Esophagus muscularis mucosa (tissue), 4 donors: ENCODE results near the gene GPR62. TPM values are rescaled to one million over a fixed set of nuclear protein-coding genes. Genes with fewer than 3 reads are reported as not detected.

Experiments used
- DNase-seq: peaks from one replicate; pipeline ENCODE4 v3.0.0-alpha.2; 2017; ENCODE audit errors: extremely low spot score
- H3K27ac ChIP-seq, 4 donors: fragments of 200-600 bp; sonication (generic); replicated peaks in 1 of 4; 1 replicate in 3 of 4; 2 replicates in 1 of 4; pipeline ENCODE4 v1.5.1; 2016 to 2019; ENCODE audit warnings: mild to moderate bottlenecking in 1 of 4
- H3K27me3 ChIP-seq, 4 donors: fragments of 200-600 bp; sonication (generic); one replicate each; pipeline versions ENCODE4 v1.5.1 to v1.6.0; 2016 to 2019
- H3K36me3 ChIP-seq, 4 donors: fragments of 200-600 bp; sonication (generic); one replicate each; pipeline ENCODE4 v1.5.1; 2016 to 2019
- H3K4me1 ChIP-seq, 4 donors: fragments of 200-600 bp; sonication (generic); one replicate each; pipeline ENCODE4 v1.5.1; 2016 to 2019
- H3K4me3 ChIP-seq, 4 donors: fragments of 200-600 bp; sonication (generic); 1 replicate in 2 of 4; 2 replicates in 2 of 4; pipeline ENCODE4 v1.5.1; 2016 to 2019; ENCODE audit warnings: mild to moderate bottlenecking in 4 of 4, moderate library complexity in 1 of 4
- H3K9me3 ChIP-seq, 4 donors: fragments of 200-600 bp; sonication (generic); 1 replicate in 3 of 4; 2 replicates in 1 of 4; pipeline ENCODE4 v1.5.1; 2016 to 2019
- EP300 ChIP-seq: sonication (generic); formaldehyde crosslinking; IDR thresholded peaks from one replicate; pipeline ENCODE4 v1.6.1; 2017; ENCODE audit warnings: antibody characterized with exemption
- POLR2A ChIP-seq: fragments of 450-650 bp; IDR thresholded peaks from one replicate; pipeline ENCODE4 v1.6.1; 2017; ENCODE audit warnings: antibody characterized with exemption, moderate library complexity, mild to moderate bottlenecking, low read depth
- POLR2AphosphoS5 ChIP-seq, 2 donors: sonication (generic); formaldehyde crosslinking; IDR thresholded peaks; one replicate each; pipeline ENCODE4 v1.6.1; 2017; ENCODE audit warnings: antibody characterized with exemption in 2 of 2
- WGBS: methylation state at CpG from one replicate; pipeline ENCODE4 v1.1.5; 2018; 5-methylcytosine and 5-hydroxymethylcytosine counted together
- intact Hi-C: fragments of 100-400 bp; cut with DNase I; formaldehyde crosslinking; loops from one replicate; pipeline ENCODE4 v1.15.1; 2023
- total RNA-seq, 4 donors: library from RNA; depleted of rRNA; stranded (reverse); fragments of >200 nt; gene quantifications; one replicate each; pipeline versions ENCODE4 v1.1.0 to v1.2.1, GENCODE V29; 2016
- TF ChIP-seq, protein P1 (sequence below), 3 experiments: fragments of 200-600 bp in 2 of 3; fragments of 450-650 bp in 1 of 3; sonication (generic) in 2 of 3; IDR thresholded peaks; one replicate each; pipeline ENCODE4 v1.5.1; 2017 to 2019; ENCODE audit warnings: antibody characterized with exemption in 3 of 3, mild to moderate bottlenecking in 2 of 3, moderate library complexity in 1 of 3

Gene GPR62
- total RNA-seq, 4 donors from 2014 or later = 0.11 to 0.42 (median 0.18) TPM

DNA sequence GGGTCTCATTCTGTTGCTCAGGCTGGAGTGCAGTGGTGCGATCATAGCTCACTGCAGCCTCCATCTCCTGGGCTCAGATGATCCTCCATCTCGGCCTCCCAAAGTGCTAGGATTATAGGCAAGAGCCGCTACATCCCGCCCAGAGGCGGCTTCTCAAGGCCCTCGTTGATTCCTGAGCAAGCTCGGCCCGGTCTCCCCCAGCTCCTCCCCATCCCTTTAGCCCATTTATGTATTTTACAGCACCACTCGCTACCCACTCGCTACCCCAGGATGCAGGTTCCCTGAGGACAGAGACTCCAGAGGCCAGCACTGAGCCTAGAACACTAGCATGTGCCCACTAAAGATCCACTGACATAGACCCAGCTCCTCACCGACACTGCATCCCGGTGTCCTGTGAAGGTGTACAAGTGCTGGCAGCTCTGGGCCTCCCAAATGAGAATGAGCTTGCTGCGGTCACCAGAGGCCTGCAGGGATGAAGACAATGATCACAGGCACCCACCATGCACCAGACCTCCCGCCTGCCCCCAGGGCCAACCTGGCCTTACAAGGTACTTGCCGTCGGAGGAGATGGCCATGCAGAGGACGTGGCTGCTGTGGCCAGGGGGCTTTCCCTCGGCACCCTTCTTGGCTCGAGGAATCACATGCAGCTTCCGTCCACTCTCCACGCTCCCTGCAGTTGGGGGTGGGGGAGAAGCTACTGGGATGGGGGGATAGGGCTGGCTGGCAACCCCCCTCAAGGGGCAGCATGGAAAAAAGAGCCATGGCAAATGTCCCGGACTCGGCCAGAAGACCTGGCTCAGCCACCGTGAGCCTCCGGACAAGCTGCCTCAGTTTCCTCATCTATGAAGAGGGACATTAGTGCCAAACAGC, 19.1 kb upstream of the GPR62 start:
- WGBS = 96% methylated on average over 17 of the region's 25 CpGs
- H3K4me3 ChIP-seq = no peak overlapping the region
- intact Hi-C loops = no loop called here
- peaks cover 13 to 25% (median 14%) of the 10 kb centered on the region in 4 donors for H3K4me1 ChIP-seq
- TF ChIP-seq POLR2A = no peak
- TF ChIP-seq, protein P1, sequence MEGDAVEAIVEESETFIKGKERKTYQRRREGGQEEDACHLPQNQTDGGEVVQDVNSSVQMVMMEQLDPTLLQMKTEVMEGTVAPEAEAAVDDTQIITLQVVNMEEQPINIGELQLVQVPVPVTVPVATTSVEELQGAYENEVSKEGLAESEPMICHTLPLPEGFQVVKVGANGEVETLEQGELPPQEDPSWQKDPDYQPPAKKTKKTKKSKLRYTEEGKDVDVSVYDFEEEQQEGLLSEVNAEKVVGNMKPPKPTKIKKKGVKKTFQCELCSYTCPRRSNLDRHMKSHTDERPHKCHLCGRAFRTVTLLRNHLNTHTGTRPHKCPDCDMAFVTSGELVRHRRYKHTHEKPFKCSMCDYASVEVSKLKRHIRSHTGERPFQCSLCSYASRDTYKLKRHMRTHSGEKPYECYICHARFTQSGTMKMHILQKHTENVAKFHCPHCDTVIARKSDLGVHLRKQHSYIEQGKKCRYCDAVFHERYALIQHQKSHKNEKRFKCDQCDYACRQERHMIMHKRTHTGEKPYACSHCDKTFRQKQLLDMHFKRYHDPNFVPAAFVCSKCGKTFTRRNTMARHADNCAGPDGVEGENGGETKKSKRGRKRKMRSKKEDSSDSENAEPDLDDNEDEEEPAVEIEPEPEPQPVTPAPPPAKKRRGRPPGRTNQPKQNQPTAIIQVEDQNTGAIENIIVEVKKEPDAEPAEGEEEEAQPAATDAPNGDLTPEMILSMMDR (IDR thresholded peaks at IDR 0.05) = no peak
- no peak for TF ChIP-seq POLR2AphosphoS5 (IDR thresholded peaks at IDR 0.05)
- no peak for TF ChIP-seq EP300
- DNase-seq = no peak
- H3K9me3 ChIP-seq = no peaks in the 10 kb centered on the region
- H3K27ac ChIP-seq = no peak overlapping the region
- H3K27me3 ChIP-seq = no peaks in the 10 kb centered on the region
- peaks cover 49 to 76% (median 72%) of the 10 kb centered on the region in 4 donors for H3K36me3 ChIP-seq

DNA sequence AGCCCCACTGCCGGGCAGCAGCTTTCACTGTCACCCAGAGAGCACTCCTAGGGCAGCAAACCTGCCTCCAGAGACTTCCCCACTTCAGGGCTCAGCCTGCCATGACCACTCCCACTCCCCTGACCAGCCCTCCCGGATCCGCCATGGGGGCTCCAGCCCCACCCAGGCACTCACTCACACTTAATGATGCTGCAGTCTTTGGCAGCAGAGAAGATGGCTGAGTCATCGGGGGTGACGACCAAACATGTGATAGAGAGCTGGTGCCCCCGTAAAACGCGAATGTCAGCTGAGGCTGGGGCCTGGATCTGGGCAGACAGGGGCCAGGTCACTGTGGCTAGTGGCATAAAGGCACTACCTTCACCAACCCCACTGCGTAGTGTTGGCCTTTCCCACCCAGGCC, 18.2 kb upstream of the GPR62 start:
- H3K9me3 ChIP-seq = no peaks in the 10 kb centered on the region
- H3K36me3 ChIP-seq = peaks cover 49 to 73% (median 70%) of the 10 kb centered on the region in 4 donors
- H3K27me3 ChIP-seq = no peaks in the 10 kb centered on the region
- no peak for DNase-seq
- H3K4me1 ChIP-seq = peaks cover 17 to 31% (median 18%) of the 10 kb centered on the region in 4 donors
- H3K27ac ChIP-seq = no peak overlapping the region
- WGBS = 82% methylated on average over 4 of the region's 9 CpGs
- TF ChIP-seq POLR2A (no peak), EP300 (no peak), POLR2AphosphoS5 (IDR thresholded peaks at IDR 0.05) (no peak)
- TF ChIP-seq, protein P1 (IDR thresholded peaks at IDR 0.05) = no peak
- intact Hi-C loops = no loop called here
- no peak overlapping the region for H3K4me3 ChIP-seq

DNA sequence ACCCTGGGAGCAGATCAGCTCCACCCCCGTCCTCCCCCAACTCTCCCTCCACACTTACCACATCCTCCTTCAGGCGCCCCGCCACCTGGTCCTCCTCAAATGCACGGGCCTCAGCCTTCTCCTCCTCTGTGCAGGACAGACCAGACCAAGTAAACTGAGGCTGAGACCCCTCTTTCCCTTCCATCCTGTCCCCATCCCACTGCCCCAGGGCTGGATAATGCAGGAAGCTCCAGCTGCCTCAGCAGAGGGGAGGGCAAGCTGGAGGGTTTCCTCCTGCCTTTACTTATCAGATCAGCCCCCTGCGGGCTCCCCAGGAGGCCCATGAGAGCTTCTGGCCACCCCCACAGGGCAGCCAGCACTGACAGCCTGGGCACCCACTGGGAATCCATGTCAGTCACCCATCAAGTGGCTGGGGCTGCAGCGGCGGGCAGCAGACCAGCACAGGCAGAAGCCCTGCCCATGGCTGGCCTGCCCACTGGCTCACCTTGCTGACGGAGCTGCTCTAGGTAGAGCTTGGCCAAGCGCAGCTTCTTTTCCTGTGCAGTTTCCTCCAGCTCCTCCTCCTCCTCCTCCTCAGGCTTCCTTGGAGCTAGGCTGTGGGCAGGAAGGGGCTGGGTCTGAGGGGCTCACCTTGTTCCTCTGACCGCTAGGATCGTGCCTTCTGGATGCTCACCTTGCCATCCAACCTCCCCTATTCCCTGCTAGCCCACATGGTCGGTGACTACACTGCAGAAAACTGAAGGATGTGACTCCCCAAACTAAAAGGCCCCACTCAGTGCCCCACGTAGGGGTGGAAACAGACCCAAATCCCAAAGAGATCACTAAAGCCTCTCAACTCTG, 17.4 kb upstream of the GPR62 start:
- Histone ChIP-seq H3K27me3 (no peaks in the 10 kb centered on the region), H3K9me3 (no peaks in the 10 kb centered on the region), H3K27ac (no peak overlapping the region), H3K4me1 (peaks cover 24 to 37% (median 25%) of the 10 kb centered on the region in 4 donors), H3K4me3 (no peak overlapping the region), H3K36me3 (peaks cover 49 to 67% (median 63%) of the 10 kb centered on the region in 4 donors)
- DNase-seq = no peak
- no peak for TF ChIP-seq EP300
- TF ChIP-seq POLR2A = no peak
- TF ChIP-seq POLR2AphosphoS5 (IDR thresholded peaks at IDR 0.05) = no peak
- TF ChIP-seq, protein P1 (IDR thresholded peaks at IDR 0.05) = no peak
- intact Hi-C loops = no loop called here
- WGBS = 95% methylated on average over 13 of the region's 13 CpGs

DNA sequence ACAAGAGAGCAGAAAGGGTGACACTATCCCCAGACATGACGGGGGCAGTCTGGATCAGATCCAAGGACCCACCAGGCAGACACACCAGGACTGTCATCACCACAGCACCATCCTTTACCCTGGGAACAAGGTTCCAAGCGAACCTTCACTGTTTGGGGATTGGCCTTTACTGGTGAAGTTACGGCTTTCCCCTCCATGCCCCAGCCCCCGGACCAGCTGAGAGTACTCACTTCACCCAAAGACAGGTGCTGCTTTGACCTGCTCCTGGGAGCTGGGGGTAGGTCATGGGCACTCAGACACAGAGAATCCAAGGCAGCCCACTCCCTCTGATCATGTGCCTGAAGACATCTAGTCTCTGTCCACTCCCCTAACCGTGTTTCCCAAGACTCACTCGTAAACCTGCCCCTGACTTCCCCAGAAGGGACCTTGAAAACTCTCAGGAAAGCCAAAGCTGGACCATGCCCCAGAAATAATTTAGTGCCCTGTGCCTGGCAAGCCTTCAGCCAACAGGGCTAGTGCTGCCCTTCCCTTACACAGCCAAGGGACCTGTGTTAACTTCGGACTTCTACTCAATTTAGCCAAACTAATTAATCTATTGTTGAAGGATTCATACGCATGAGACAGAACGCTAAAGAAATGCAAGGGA, 16.3 kb upstream of the GPR62 start:
- peaks cover 41 to 57% (median 53%) of the 10 kb centered on the region in 4 donors for H3K36me3 ChIP-seq
- no peak for DNase-seq

More for the DNA sequence above, 16.3 kb upstream of the GPR62 start:
- 87% methylated on average over 7 of the region's 9 CpGs for WGBS
- intact Hi-C loops = no loop called here
- no peak overlapping the region for H3K4me3 ChIP-seq
- peaks cover 31 to 46% (median 33%) of the 10 kb centered on the region in 4 donors for H3K4me1 ChIP-seq
- no peaks in the 10 kb centered on the region for H3K9me3 ChIP-seq
- H3K27me3 ChIP-seq = no peaks in the 10 kb centered on the region
- H3K27ac ChIP-seq = no peak overlapping the region
- no peak for TF ChIP-seq EP300
- TF ChIP-seq POLR2A = no peak
- TF ChIP-seq, protein P1 (IDR thresholded peaks at IDR 0.05) = no peak
- TF ChIP-seq POLR2AphosphoS5 (IDR thresholded peaks at IDR 0.05) = no peak
